Parathyroid adenoma (tissue), 2 donors: Measurements from ENCODE around the gene APOBEC3A.

Source experiments
- H2AFZ ChIP-seq: fragments of 300-600 bp; sonication (generic); one replicate; pipeline ENCODE4 v1.7.0; 2017; ENCODE audit warnings: antibody characterized with exemption, mild to moderate bottlenecking
- H3K27ac ChIP-seq: fragments of 300-600 bp; sonication (generic); one replicate; pipeline ENCODE4 v1.7.0; 2017
- H3K27me3 ChIP-seq: fragments of 300-600 bp; sonication (generic); one replicate; pipeline ENCODE4 v1.7.0; 2017; ENCODE audit warnings: low read length; ENCODE audit not compliant: control insufficient read depth, insufficient read depth
- H3K36me3 ChIP-seq: fragments of 300-600 bp; sonication (generic); one replicate; pipeline ENCODE4 v1.7.0; 2017; ENCODE audit warnings: low read length; ENCODE audit not compliant: control insufficient read depth, insufficient read depth
- H3K4me1 ChIP-seq: fragments of 300-600 bp; sonication (generic); one replicate; pipeline ENCODE4 v1.7.0; 2017; ENCODE audit warnings: control low read depth
- H3K4me2 ChIP-seq: fragments of 300-600 bp; sonication (generic); one replicate; pipeline ENCODE4 v1.7.0; 2017; ENCODE audit warnings: low read length
- H3K4me3 ChIP-seq: fragments of 300-600 bp; sonication (generic); one replicate; pipeline ENCODE4 v1.7.0; 2017; ENCODE audit warnings: low read depth, low read length
- H3K79me2 ChIP-seq: fragments of 300-600 bp; sonication (generic); one replicate; pipeline ENCODE4 v1.7.0; 2017; ENCODE audit warnings: control low read depth
- H3K9ac ChIP-seq: fragments of 300-600 bp; sonication (generic); one replicate; pipeline ENCODE4 v1.7.0; 2017; ENCODE audit warnings: mild to moderate bottlenecking
- H3K9me3 ChIP-seq: fragments of 300-600 bp; sonication (generic); one replicate; pipeline ENCODE4 v1.7.0; 2017; ENCODE audit warnings: low read length; ENCODE audit not compliant: control insufficient read depth
- TF ChIP-seq, protein P1 (sequence below): fragments of 300-600 bp; sonication (generic); IDR thresholded peaks from one replicate; pipeline ENCODE4 v1.7.0; 2017; ENCODE audit warnings: antibody characterized with exemption, mild to moderate bottlenecking
- donor health status: primary hyperparathyroidism.

Gene APOBEC3A

GRCh38 chr22:38946771-38947170 is 10.6 kb upstream of the APOBEC3A start:
- H3K9ac ChIP-seq: no peak overlapping the region
- H3K79me2 ChIP-seq: no peaks in the 10 kb centered on the region
- H3K4me1 ChIP-seq: no peaks in the 10 kb centered on the region
- no peaks in the 10 kb centered on the region for H3K9me3 ChIP-seq
- H3K4me3 ChIP-seq: no peak overlapping the region
- no peaks in the 10 kb centered on the region for H3K27me3 ChIP-seq
- H3K27ac ChIP-seq: no peak overlapping the region
- TF ChIP-seq, protein P1, sequence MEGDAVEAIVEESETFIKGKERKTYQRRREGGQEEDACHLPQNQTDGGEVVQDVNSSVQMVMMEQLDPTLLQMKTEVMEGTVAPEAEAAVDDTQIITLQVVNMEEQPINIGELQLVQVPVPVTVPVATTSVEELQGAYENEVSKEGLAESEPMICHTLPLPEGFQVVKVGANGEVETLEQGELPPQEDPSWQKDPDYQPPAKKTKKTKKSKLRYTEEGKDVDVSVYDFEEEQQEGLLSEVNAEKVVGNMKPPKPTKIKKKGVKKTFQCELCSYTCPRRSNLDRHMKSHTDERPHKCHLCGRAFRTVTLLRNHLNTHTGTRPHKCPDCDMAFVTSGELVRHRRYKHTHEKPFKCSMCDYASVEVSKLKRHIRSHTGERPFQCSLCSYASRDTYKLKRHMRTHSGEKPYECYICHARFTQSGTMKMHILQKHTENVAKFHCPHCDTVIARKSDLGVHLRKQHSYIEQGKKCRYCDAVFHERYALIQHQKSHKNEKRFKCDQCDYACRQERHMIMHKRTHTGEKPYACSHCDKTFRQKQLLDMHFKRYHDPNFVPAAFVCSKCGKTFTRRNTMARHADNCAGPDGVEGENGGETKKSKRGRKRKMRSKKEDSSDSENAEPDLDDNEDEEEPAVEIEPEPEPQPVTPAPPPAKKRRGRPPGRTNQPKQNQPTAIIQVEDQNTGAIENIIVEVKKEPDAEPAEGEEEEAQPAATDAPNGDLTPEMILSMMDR: no peak
- no peak overlapping the region for H3K4me2 ChIP-seq
- no peaks in the 10 kb centered on the region for H3K36me3 ChIP-seq
- H2AFZ ChIP-seq: no peak overlapping the region

DNA sequence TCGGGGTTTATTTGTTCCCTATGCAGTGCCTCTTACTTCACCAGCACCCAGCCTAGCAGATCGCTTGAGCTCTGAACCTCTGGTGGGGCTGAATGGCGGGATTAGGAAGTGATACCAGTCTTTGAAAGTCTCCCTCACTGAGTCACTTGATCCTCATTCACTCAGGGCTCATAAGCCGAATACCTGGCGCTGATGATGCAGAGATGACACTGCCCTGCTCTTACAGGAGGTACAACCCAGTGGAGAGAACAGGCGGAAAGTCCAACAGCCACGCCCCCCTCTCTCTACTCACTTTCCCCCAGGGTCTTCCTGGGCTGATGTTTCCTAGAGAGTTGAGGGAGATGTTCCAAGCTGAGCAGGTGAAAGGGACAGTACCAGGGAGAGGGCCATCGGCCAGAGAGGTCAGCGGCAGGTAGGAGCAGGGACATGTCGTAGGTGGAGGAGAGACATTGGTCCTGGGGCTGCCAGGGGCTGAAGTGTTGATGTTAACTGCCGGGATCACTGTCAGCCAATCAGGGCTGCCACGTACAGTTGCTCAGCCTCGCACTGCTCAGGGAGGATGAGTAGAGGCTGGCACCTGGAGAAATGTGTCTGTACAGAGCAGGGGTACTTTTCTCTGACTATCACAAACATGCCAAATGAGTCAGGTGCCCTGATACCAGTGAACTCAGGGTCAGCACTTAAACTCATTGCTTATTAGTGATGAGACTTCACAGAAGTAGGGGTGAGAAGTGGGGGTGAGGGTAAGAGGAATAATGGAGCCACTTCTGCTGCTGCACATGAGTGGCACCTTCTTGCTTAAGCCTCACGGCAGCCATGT is 9.9 kb upstream of the APOBEC3A start:
- Histone ChIP-seq H3K27me3 (no peaks in the 10 kb centered on the region), H3K36me3 (no peaks in the 10 kb centered on the region), H3K9ac (no peak overlapping the region), H3K9me3 (no peaks in the 10 kb centered on the region), H3K4me2 (no peak overlapping the region), H3K4me1 (no peaks in the 10 kb centered on the region), H2AFZ (no peak overlapping the region), H3K27ac (no peak overlapping the region), H3K4me3 (no peak overlapping the region), H3K79me2 (no peaks in the 10 kb centered on the region)
- TF ChIP-seq, protein P1: no peak

DNA sequence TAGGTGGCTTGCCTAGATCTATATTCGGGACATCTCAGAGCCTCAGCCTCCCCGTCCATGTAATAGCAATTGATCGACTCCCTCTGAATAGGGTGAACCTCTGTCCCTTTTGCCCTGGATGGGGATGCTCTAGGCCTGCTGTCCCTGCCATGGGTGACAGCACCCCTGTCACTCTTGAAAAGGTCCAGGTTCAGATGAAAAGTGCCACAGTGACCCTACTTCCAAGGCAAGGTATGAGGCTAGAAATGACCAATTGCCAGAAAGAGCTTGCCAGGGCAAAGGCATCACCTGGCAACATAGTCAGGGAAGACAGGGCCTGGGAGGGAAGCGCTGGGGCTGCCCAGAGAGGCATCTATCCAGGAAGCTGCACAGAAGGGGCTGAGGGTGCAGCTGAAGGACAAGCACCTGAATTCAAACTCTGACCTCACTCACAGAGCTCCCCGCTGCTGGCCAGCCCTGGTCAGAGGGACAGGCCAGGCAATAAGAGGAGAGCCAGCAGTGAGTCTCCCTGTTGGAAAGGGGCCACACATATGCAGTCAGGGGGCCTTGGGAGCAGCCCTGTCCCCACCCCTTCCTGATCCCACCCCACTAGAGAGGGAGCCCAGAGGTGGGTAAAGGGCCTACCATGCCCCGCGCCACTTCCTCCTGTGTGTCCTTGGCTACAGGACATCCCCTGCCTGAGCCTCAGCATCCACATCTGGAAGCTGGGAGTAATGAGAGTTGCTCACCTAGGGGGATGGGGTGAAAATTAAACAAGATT is 9.0 kb upstream of the APOBEC3A start:
- no peaks in the 10 kb centered on the region for H3K79me2 ChIP-seq
- no peak overlapping the region for H3K4me2 ChIP-seq
- no peaks in the 10 kb centered on the region for H3K36me3 ChIP-seq
- H3K27me3 ChIP-seq: no peaks in the 10 kb centered on the region
- TF ChIP-seq, protein P1: no peak
- no peaks in the 10 kb centered on the region for H3K4me1 ChIP-seq
- no peak overlapping the region for H2AFZ ChIP-seq
- H3K9ac ChIP-seq: no peak overlapping the region
- H3K27ac ChIP-seq: no peak overlapping the region
- no peaks in the 10 kb centered on the region for H3K9me3 ChIP-seq
- H3K4me3 ChIP-seq: no peak overlapping the region

DNA sequence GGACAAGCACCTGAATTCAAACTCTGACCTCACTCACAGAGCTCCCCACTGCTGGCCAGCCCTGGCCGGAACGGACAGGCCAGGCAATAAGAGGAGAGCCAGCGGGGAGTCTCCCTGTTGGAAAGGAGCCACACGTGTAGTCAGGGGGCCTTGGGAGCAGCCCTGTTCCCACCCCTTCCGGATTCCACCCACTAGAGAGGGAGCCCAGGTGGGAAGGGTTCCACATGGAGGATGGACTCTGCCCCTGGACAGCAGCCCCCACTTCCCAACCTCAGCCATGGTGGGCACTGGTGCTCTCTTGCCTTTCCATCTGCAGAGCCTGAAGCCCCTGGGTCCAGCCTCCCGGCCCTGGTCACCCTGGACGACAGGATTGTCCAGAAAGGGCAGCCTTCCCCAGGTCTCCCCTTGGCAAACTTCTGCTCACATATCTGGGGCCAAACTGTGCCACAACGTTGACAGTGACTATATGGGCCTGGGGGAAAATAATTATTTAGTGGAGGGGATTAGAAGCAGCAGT is 7.5 kb upstream of the APOBEC3A start:
- H2AFZ ChIP-seq: no peak overlapping the region
- no peaks in the 10 kb centered on the region for H3K27me3 ChIP-seq
- no peaks in the 10 kb centered on the region for H3K79me2 ChIP-seq
- no peak overlapping the region for H3K27ac ChIP-seq
- no peak overlapping the region for H3K4me3 ChIP-seq
- no peaks in the 10 kb centered on the region for H3K36me3 ChIP-seq
- no peaks in the 10 kb centered on the region for H3K9me3 ChIP-seq
- no peaks in the 10 kb centered on the region for H3K4me1 ChIP-seq
- TF ChIP-seq, protein P1: no peak
- no peak overlapping the region for H3K4me2 ChIP-seq
- no peak overlapping the region for H3K9ac ChIP-seq
